ENCODE results near the gene ATG10.

DNA sequence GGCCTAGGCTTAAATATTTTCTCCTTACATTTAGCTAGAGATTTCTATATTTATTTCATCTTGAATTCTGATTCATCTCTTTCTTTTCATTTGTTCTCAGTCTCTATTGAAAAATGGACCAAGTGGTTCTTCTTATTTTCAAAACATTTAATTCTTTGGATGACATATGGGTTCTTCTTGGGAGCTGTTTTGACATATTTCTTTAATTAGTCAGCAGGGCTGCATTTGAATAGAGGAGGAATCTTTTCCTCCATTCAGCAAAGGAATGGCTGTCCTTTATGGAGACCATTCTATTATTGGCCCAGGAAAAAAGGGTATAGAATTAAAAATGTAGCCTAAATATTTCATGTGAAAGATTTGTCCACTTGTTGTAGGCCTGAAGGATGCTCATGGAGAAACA lies 196.5 kb downstream of the ATG10 start:
- TF ChIP-seq POLR2AphosphoS5 (IDR thresholded peaks at IDR 0.05; ENCODE audit: low read depth, low read length) (no peak), SIN3A (conservative IDR thresholded peaks at IDR 0.05 in 1 of 2, IDR thresholded peaks at IDR 0.05 in 1 of 2; ENCODE audit: low read depth in 1 of 2, low read length in 2 of 2) (no peak), BACH1 (IDR thresholded peaks at IDR 0.05; ENCODE audit: low read length) (no peak), CREB1 (IDR thresholded peaks at IDR 0.05) (no peak), TAF1 (IDR thresholded peaks at IDR 0.05; ENCODE audit: low read depth, low read length) (no peak)
- TF ChIP-seq, protein P1, sequence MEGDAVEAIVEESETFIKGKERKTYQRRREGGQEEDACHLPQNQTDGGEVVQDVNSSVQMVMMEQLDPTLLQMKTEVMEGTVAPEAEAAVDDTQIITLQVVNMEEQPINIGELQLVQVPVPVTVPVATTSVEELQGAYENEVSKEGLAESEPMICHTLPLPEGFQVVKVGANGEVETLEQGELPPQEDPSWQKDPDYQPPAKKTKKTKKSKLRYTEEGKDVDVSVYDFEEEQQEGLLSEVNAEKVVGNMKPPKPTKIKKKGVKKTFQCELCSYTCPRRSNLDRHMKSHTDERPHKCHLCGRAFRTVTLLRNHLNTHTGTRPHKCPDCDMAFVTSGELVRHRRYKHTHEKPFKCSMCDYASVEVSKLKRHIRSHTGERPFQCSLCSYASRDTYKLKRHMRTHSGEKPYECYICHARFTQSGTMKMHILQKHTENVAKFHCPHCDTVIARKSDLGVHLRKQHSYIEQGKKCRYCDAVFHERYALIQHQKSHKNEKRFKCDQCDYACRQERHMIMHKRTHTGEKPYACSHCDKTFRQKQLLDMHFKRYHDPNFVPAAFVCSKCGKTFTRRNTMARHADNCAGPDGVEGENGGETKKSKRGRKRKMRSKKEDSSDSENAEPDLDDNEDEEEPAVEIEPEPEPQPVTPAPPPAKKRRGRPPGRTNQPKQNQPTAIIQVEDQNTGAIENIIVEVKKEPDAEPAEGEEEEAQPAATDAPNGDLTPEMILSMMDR (IDR thresholded peaks at IDR 0.05; ENCODE audit: control extremely low read depth in 1 of 3, insufficient read depth in 1 of 3, low read depth in 1 of 3, low read length in 3 of 3): no peak

Measured in H1 (cell line).